HG03575 (cell line): Measurements from ENCODE around the gene TENM3.

Experiments used
- ATAC-seq: cut with Tn5 transposase; IDR thresholded peaks from one replicate; pipeline ENCODE4 v1.9.1; 2021; ENCODE audit not compliant: unreplicated experiment, insufficient number of reproducible peaks, low FRiP score; ENCODE audit errors: extremely low read depth

Gene TENM3

GRCh38 chr4:182653596-182653995 is 410.4 kb downstream of the TENM3 start:
- no peak for ATAC-seq

GRCh38 chr4:182655340-182655739 is 412.1 kb downstream of the TENM3 start:
- no peak for ATAC-seq

- no peak for ATAC-seq
Measured at GRCh38 chr4:182662551-182662950, 419.3 kb downstream of the TENM3 start.

GRCh38 chr4:182671231-182671630 is 428.0 kb downstream of the TENM3 start:
- ATAC-seq, result no peak

GRCh38 chr4:182671749-182672148 is 428.5 kb downstream of the TENM3 start:
- no peak for ATAC-seq

- ATAC-seq, result no peak
Measured at GRCh38 chr4:182678590-182678989, 435.4 kb downstream of the TENM3 start.

- ATAC-seq, result no peak
Measured at GRCh38 chr4:182679533-182679932, 436.3 kb downstream of the TENM3 start.

- no peak for ATAC-seq
Measured at GRCh38 chr4:182680234-182680653, 437.0 kb downstream of the TENM3 start.

- ATAC-seq, result no peak
Measured at GRCh38 chr4:182683661-182684060, 440.5 kb downstream of the TENM3 start.

GRCh38 chr4:182684796-182685195 is 441.6 kb downstream of the TENM3 start:
- no peak for ATAC-seq

- no peak for ATAC-seq
Measured at GRCh38 chr4:182688081-182688480, 444.9 kb downstream of the TENM3 start.

GRCh38 chr4:182694551-182694950 is 451.3 kb downstream of the TENM3 start:
- no peak for ATAC-seq

- no peak for ATAC-seq
Measured at GRCh38 chr4:182695009-182695408, 451.8 kb downstream of the TENM3 start.

- no peak for ATAC-seq
Measured at GRCh38 chr4:182695842-182696241, 452.6 kb downstream of the TENM3 start.

- ATAC-seq, result no peak
Measured at GRCh38 chr4:182697094-182697493, 453.9 kb downstream of the TENM3 start.

GRCh38 chr4:182698212-182698611 is 455.0 kb downstream of the TENM3 start:
- ATAC-seq, result no peak

- no peak for ATAC-seq
Measured at GRCh38 chr4:182699201-182699600, 456.0 kb downstream of the TENM3 start.

GRCh38 chr4:182699795-182700194 is 456.6 kb downstream of the TENM3 start:
- no peak for ATAC-seq

GRCh38 chr4:182700362-182701160 is 457.4 kb downstream of the TENM3 start:
- ATAC-seq, result no peak

- no peak for ATAC-seq
Measured at GRCh38 chr4:182704077-182704476, 460.9 kb downstream of the TENM3 start.

- ATAC-seq, result no peak
Measured at GRCh38 chr4:182704948-182705347, 461.7 kb downstream of the TENM3 start.
